ENCODE data around the gene SLFNL1.

Gene SLFNL1

DNA sequence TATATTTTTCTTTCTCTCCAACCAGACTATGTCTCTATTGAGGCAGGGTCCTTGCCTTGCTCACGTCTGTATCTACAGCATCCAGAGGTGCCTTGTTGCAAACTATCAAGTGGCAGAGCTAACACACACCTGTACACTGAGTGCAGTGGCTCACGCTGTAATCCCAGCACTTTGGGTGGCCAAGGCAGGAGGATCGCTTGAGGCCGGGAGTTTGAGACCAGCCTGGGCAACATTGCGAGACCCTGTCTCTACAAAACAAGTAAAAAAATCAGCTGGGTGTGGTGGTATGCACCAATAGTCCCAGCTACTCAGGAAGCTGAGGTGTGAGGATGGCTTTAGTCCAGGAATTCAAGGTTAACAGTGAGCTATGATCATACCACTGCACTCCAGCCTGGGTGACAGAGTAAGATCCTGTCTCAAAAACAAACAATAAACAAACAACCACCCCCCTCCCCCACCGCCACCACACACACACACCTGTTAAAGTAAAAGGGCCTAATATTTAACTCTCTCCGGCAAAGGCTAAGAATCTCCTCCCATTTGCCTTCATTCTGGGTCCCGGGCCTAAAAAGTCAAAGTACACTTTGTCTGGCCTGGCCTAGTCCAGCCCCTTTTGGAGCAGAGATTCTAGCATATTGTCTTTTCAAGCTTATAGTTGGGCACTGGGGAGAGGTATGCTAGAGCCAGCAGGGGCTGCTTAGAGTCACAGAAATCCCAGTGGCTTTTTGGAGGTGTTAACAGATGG lies 9.5 kb upstream of the SLFNL1 start:
- TF ChIP-seq GATA1 (IDR thresholded peaks at IDR 0.05; ENCODE audit: low read depth, low read length) (no peak), POLR2A (IDR thresholded peaks at IDR 0.05; ENCODE audit: low read length) (no peak)
- DNase-seq = no peak

DNA sequence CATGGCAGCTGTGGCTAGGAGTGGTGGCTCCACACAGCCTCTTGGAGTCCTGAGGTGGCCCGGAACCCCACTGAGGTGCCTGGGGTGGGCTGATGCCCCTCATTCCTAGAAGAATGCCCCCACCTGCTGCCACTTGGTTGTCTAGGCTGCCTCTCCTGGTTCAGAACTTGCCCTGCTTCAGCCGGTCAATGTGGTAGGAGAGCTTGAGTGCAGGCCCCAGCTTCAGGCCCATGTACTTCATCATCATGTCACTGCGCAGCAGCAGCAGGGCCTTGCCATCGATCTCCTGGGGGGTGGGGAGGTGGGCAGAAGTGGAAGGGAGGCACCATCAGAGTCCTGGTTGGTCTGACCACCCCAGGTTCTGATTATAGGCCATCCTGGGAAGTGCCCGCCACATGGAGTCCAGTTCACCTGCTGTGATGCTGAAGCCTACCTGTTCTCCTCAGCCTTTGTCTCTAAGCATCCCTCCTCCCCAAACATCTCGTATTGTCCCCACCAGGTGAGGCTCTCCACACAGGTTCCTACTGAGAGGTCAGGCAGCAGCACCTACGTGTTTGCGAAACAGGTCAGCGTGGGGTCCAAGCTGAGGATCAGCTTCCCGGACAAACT lies 6.6 kb upstream of the SLFNL1 start:
- no peak for DNase-seq
- TF ChIP-seq POLR2A (IDR thresholded peaks at IDR 0.05; ENCODE audit: low read length) = no peak
- no peak for TF ChIP-seq GATA1 (IDR thresholded peaks at IDR 0.05; ENCODE audit: low read depth, low read length)

DNA sequence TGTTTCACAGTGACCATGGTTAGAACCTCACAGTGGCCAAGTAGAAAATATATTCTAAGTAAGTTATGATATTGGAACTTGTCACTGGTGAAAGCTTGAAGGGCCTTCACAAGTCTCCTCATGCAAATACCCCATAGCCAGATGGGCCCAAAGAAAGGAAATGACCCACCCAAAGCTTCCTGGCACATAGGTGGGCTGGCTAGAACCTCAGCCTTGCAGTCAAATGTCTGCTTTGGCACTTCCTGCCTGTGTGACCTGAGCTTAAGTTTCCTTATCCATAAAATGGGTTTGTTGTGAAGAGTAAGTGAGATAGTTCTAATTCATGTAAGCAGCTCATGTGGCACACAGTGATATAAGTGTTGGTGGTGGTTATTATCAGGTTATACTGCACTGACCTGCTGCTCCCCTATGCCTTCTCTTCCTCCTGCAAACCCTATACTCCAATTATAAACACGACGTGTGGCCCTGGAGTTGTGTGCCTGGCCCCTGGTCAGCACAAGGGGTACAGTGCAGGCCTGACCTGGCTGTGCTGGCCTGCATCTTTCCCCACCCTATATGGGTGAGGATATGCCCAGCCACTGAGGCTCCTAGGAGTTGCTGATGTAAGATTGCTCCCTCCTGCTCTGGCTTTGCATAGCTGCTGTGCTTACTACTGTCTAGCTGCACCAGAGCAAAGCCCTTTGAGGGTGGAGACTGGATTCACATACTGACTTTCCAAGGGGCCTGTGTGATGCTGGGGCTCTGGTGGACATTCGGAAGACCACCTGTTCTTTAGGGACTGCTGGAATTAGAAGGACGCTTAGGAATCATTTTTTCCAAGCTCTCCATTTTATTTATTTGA lies 4.7 kb upstream of the SLFNL1 start:
- DNase-seq = no peak
- TF ChIP-seq GATA1 (IDR thresholded peaks at IDR 0.05; ENCODE audit: low read depth, low read length) = no peak

DNA sequence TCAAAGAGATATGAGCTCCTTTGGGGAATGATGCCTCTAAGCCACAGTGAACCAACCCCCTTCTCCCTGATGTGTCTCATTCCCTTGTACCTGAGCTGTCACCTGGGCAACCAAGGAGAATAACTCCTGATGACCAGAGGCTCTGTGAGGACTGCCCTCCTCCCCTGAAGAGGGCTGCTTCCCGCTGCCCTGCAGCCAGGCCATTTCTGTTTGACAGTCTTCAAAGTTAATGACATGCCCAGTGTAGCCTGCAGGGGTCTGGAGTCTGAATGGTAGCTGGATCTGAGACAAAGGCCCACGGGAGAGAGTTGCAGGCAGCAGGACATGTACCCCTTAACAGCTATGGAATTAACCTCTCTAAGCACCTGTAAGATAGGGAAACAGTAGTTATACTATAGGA lies 3.4 kb upstream of the SLFNL1 start:
- TF ChIP-seq GATA1 (IDR thresholded peaks at IDR 0.05; ENCODE audit: low read depth, low read length) (no peak), POLR2A (IDR thresholded peaks at IDR 0.05; ENCODE audit: low read length) (no peak)

DNA sequence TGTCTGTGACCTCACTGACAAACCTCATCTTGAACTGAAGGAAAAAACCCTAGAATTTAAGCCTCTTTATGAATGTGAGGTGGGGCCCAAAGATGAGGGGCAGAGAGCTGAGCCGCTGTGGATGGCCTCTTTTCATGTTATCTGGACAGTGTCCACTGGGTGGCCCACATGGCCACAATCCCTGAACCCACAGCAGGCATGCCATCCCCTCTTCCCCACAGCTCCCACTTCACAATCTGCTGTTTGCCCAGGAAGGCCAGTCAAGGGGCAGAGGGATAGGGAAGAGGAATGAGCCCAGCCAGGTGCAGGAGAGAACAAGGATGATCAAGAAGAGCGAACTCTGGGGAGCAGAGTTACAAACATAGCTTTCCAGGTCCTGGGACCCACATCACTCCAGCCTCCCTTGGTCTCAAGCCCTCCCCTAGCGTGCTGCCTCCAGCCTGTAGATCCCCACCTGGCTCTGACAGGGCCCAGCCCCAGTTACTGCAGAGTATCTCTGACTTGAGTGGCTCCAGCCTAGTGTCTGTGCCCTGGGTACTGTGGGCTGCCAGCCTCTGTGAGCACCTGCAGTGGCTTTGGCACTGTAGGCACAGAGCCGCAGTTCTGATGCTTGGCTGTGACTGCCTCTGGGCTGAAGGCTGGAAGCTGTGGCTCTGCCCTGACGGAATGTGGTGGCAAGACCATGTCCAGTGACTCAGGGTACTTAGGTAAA lies 1.9 kb upstream of the SLFNL1 start:
- DNase-seq = no peak
- TF ChIP-seq POLR2A (IDR thresholded peaks at IDR 0.05; ENCODE audit: low read length) = no peak
- TF ChIP-seq GATA1 (IDR thresholded peaks at IDR 0.05; ENCODE audit: low read depth, low read length) = no peak

More for the DNA sequence above, 3.4 kb upstream of the SLFNL1 start:
- no peak for DNase-seq

DNA sequence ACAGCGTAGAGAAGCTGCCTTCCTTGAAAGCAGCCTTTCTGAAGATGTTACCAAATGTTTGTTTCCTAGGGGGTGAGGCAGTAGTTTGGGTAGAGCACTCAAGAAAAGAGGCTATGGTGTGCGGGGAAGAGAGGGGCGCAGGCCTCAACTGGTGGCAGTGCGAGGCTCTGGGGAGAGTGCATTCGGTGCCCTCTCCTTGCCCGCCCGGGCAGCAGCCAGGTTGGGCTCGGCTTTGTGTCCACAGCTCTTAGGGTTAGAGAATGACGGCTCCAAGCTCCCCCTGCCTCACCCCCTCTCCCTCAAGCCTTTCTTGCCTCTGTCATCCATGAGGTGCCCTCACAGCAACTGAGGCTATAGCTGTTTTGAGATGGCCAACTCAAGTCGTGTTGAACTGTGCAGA lies 899 bp upstream of the SLFNL1 start:
- TF ChIP-seq POLR2A (IDR thresholded peaks at IDR 0.05; ENCODE audit: low read length) (no peak), GATA1 (IDR thresholded peaks at IDR 0.05; ENCODE audit: low read depth, low read length) (no peak)
- no peak for DNase-seq

DNA sequence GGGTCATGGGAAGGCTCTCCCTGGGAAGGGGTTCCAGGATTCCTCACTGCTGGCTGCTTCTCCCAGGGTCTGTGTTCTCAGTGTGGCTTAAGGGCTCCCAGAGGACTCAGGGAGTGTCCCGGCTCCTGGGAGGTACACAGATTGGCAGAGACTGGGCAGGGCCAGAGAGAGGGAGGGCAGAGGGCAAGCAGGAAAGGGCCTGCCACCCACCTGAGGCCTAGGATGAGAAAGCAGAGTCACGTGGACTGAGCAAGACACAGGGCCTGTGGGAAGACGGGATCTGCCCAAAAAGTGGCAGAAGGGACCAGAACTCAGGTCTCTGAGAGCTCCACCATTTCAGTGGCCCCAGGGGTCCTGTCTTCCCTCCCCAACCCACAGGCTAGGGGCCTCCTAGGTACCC lies 871 bp downstream of the SLFNL1 start:
- no peak for DNase-seq
- TF ChIP-seq GATA1 (IDR thresholded peaks at IDR 0.05; ENCODE audit: low read depth, low read length) (no peak), POLR2A (IDR thresholded peaks at IDR 0.05; ENCODE audit: low read length) (no peak)

DNA sequence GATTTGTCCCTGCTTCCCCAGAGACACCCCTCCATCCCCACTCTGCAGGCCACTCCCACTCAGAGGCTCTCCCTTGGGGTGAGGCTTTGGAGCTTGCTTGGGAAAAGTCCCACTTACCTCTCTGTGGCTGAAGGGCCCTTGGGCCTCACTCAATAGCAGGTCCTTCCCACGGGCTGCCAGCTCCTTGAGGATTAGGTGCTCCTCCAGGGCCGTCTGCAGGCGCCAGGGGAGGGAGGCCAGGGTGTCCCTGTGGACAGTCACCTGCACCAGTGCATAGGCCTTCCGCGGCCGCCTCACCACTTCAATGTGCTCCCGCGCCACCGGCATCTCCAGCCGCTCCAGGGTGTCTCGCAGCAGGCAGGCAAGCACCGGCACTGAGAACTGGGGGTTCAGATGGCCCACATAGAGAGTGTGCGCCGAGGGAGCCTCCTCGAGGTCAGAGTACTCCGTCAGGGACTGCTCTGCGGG lies 1.4 kb downstream of the SLFNL1 start:
- TF ChIP-seq GATA1 (IDR thresholded peaks at IDR 0.05; ENCODE audit: low read depth, low read length) (no peak), POLR2A (IDR thresholded peaks at IDR 0.05; ENCODE audit: low read length) (no peak)

DNA sequence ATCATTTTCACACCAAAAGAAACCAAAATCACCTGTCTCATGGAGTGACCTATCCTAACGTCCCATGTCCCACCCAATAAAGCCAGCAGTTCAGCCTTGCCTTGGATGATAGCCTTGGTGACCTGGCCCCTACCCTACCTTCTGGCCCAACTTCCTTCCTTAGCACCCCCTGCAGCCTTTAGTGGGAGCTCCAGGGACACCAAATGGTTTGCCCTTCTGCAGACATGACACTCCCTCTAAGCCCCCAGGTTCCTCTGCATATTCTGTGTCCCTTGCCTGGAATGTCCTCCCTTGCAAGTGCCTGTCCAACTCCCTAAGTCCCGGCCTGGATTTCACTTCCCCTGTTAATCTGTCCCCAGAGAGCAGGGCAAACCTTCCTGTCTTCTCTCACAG lies 2.2 kb downstream of the SLFNL1 start:
- TF ChIP-seq POLR2A (IDR thresholded peaks at IDR 0.05; ENCODE audit: low read length) = no peak
- no peak for TF ChIP-seq GATA1 (IDR thresholded peaks at IDR 0.05; ENCODE audit: low read depth, low read length)
- no peak for DNase-seq

More for the DNA sequence above, 1.4 kb downstream of the SLFNL1 start:
- DNase-seq = no peak

DNA sequence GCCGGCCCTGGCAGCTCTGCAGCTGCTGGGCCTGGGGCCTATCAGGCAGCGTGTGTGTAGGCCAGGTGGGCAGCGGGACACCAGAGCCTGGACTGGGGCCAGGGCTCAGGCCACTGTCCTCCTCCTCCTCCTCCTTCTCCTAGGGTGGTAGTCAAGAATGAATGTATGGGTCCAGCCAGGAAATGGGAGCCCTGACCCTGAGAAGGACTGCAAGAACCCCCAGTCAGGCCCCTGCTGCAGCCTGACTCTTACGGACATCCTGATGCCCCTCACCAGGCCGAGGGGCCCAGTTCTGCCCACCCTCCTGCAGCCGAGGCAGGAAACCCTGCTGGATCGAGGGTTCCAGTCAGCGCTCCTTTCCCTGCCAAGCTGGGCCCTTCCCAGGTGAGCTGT lies 3.5 kb downstream of the SLFNL1 start:
- no peak for DNase-seq
- TF ChIP-seq POLR2A (IDR thresholded peaks at IDR 0.05; ENCODE audit: low read length) (no peak), GATA1 (IDR thresholded peaks at IDR 0.05; ENCODE audit: low read depth, low read length) (no peak)

DNA sequence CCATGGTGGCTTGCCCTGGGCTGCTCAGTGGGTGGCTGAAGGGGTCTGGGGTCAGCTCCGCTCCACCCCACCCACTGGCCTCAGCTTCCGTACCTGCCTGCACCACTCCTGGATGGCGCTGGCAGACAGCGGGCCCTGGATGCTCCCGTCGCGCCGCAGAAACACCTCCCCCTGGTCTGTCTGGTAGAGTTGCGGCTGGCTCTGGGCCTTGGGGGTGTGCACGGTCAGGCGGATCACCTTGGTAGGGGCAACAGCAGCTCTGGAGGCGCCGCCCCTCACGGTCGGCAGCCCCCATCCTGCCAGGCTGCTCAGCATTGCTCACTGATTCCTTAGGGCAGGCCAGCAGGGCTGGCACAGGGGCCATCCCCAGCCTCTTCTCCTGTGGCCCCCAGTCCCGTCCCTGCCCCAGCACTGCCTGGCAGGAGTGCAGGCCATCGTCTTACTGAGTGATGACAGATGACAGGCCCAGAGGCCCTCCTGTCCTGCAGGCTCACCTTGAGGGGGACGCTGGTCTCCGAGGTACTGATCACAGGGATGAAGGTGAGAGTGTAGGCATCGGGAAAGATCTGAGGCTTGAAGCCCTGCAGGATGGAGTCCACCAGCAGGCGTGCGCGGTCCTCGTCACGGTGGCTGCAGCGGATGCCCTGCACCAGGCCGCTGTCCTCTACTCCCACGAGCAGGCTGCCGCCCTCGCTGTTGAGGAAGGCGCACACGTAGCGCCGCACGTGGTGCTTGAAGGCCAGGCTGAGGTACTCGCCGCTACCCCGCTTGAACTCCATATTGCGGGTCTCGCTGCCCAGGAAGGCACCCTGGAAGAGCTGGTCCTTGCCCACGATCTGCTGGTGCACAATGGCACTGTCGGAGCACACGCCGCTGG lies 4.1 kb downstream of the SLFNL1 start:
- DNase-seq = no peak
- TF ChIP-seq POLR2A (IDR thresholded peaks at IDR 0.05; ENCODE audit: low read length) (no peak), GATA1 (IDR thresholded peaks at IDR 0.05; ENCODE audit: low read depth, low read length) (no peak)

DNA sequence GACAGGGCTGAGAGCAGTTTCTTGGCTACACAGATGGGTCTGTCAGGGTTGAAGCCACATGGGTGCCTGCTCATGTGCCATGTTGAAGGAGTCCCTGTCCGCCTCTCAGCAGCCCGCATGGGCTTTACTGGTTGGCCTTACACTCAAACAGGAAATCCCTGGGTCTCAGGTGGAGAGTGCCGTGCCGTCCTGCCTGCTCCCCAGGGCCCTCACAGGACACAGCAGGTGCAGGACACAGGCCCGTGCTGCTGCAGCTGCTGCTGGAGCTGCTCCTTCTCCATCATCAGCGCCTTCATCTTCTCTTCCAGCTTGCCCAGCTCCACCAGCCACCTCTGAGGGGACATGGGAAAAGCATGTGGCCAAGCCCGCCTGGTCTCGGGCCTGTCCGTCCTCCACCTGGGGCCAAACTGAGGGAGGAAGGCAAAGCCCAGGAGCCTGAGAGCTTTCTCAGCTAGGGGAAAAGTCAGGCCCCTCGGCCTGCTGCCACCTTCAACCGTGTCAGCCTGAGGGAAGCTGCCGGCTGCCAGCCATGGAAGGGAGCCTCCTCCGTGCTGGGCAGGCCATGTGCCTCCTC lies 5.5 kb downstream of the SLFNL1 start:
- no peak for DNase-seq
- TF ChIP-seq POLR2A (IDR thresholded peaks at IDR 0.05; ENCODE audit: low read length) (no peak), GATA1 (IDR thresholded peaks at IDR 0.05; ENCODE audit: low read depth, low read length) (no peak)

Data from erythroblast (primary cell).